T-cell (primary cell): ENCODE data around the gene STH. TPM values are rescaled to one million over a fixed set of nuclear protein-coding genes. Genes with fewer than 3 reads are reported as not detected.

ENCODE experiments used
- ATAC-seq, 4 experiments: fragments of 200-7000 bp in 3 of 4; fragments of 150-1000 bp in 1 of 4; cut with Tn5 transposase; replicated peaks in 1 of 4; 1 replicate in 3 of 4; 2 replicates in 1 of 4; pipeline ENCODE4 v1.10.0; 2021; ENCODE audit warnings: moderate library complexity in 3 of 4, mild to moderate bottlenecking in 2 of 4, moderate number of reproducible peaks in 1 of 4
- CTCF ChIA-PET, 2 donors: fragments of 300-600 bp; sonication (Branson Sonifier 250); formaldehyde crosslinking; loops; one replicate each; lab custom pipeline; 2022; ENCODE audit warnings: antibody characterized with exemption in 2 of 2; lab: Charles Lee
- POLR2A ChIA-PET, 2 donors: fragments of 300-600 bp; sonication (Branson Sonifier 250); formaldehyde crosslinking; loops; one replicate each; lab custom pipeline; 2022; ENCODE audit warnings: antibody characterized with exemption in 2 of 2; lab: Charles Lee
- DNase-seq, 35 experiments: peaks; one replicate each; pipeline versions ENCODE4 v3.0.0 to v3.0.0-alpha.2; 2013 to 2023
- H3K27ac ChIP-seq: one replicate; pipeline ENCODE4 v1.5.1; 2013; ENCODE audit warnings: low read length
- H3K27me3 ChIP-seq, 2 experiments: replicated peaks in 1 of 2; 1 replicate in 1 of 2; 2 replicates in 1 of 2; pipeline versions ENCODE4 v1.6.1 to v1.7.0; 2013; ENCODE audit warnings: low read length in 1 of 2, mixed read lengths in 1 of 2; ENCODE audit not compliant: control insufficient read depth in 2 of 2, insufficient read depth in 2 of 2; ENCODE audit errors: extremely low read depth in 1 of 2
- H3K36me3 ChIP-seq, 2 donors: 1 replicate in 1 of 2; 2 replicates in 1 of 2; pipeline versions ENCODE4 v1.6.1 to v1.7.0; 2013; ENCODE audit warnings: low read length in 1 of 2; ENCODE audit not compliant: control insufficient read depth in 2 of 2, insufficient read depth in 1 of 2; ENCODE audit errors: extremely low read depth in 1 of 2
- H3K4me1 ChIP-seq, 2 experiments: 1 replicate in 1 of 2; 2 replicates in 1 of 2; pipeline versions ENCODE4 v1.6.1 to v1.7.0; 2013; ENCODE audit warnings: low read length in 2 of 2, mixed read lengths in 1 of 2; ENCODE audit not compliant: insufficient read depth in 2 of 2, control insufficient read depth in 1 of 2; ENCODE audit errors: extremely low read depth in 1 of 2
- H3K4me3 ChIP-seq, 2 donors: 1 replicate in 1 of 2; 2 replicates in 1 of 2; pipeline versions ENCODE4 v1.5.1 to v1.7.0; 2013; ENCODE audit warnings: mild to moderate bottlenecking in 2 of 2, low read length in 1 of 2, moderate library complexity in 1 of 2; ENCODE audit not compliant: control insufficient read depth in 1 of 2; ENCODE audit errors: extremely low read depth in 1 of 2
- H3K9me3 ChIP-seq: 2 replicates; pipeline ENCODE4 v1.7.0; 2013
- H3K27ac Mint-ChIP-seq, 2 donors: one replicate each; pipeline ENCODE4 v1.8.0; 2020 to 2021; ENCODE audit warnings: mild to moderate bottlenecking in 2 of 2, mixed read lengths in 2 of 2
- H3K27me3 Mint-ChIP-seq, 2 donors: one replicate each; pipeline ENCODE4 v1.8.0; 2021 to 2022; ENCODE audit warnings: mixed read lengths in 2 of 2
- H3K36me3 Mint-ChIP-seq: one replicate; pipeline ENCODE4 v1.8.0; 2021; ENCODE audit warnings: mixed read lengths
- H3K4me1 Mint-ChIP-seq, 3 donors: one replicate each; pipeline ENCODE4 v1.8.0; 2020 to 2022; ENCODE audit warnings: mixed read lengths in 3 of 3, mild to moderate bottlenecking in 1 of 3
- H3K4me3 Mint-ChIP-seq, 3 donors: one replicate each; pipeline ENCODE4 v1.8.0; 2020 to 2022; ENCODE audit warnings: mild to moderate bottlenecking in 3 of 3, mixed read lengths in 3 of 3, moderate library complexity in 3 of 3
- H3K9me3 Mint-ChIP-seq, 3 donors: one replicate each; pipeline ENCODE4 v1.8.0; 2020 to 2022; ENCODE audit warnings: mixed read lengths in 3 of 3
- WGBS: methylation state at CpG from one replicate; pipeline ENCODE4 v1.1.5; 2013; ENCODE audit warnings: missing lambda C conversion rate; ENCODE audit not compliant: insufficient coverage; 5-methylcytosine and 5-hydroxymethylcytosine counted together
- total RNA-seq, 35 experiments: library from RNA in 6 of 35; stranded (reverse) in 6 of 35; fragments of 120-200 nt in 1 of 35; gene quantifications; one replicate each; pipeline versions ENCODE4 v1.2.1 to v1.2.4 and lab custom pipeline; 2013 to 2026

STH gene
- total RNA-seq, 5 donors from 2014 or later (not counting 1 experiment from before 2014, with no cell fraction given), result not detected

- ChIA-PET POLR2A (no interaction called here), CTCF (no interaction called here)
- Histone ChIP-seq H3K4me1 (peaks cover 0 to 17% of the 10 kb centered on the region in 2 experiments), H3K36me3 (peaks cover 8 to 31% of the 10 kb centered on the region in 2 donors), H3K27ac (no peak overlapping the region), H3K4me3 (no peak overlapping the region), H3K27me3 (no peaks in the 10 kb centered on the region), H3K9me3 (no peaks in the 10 kb centered on the region)
- Mint-ChIP-seq H3K27me3 (no peaks in the 10 kb centered on the region), H3K27ac (peak overlapping the region; percentile 13 to 63), H3K4me3 (no peak overlapping the region), H3K36me3 (peaks cover 25% of the 10 kb centered on the region), H3K9me3 (no peaks in the 10 kb centered on the region), H3K4me1 (peaks cover 15 to 40% (median 24%) of the 10 kb centered on the region in 3 donors)
- DNase-seq (no peak), ATAC-seq (no peak)
- 97% methylated on average over 5 of the region's 8 CpGs for WGBS
These were observed 26.6 kb downstream of the STH start for GRCh38 chr17:46025510-46026165.

GRCh38 chr17:46026166-46027047 is 27.4 kb downstream of the STH start:
- peaks cover 16 to 39% of the 10 kb centered on the region in 2 donors for H3K36me3 ChIP-seq
- ATAC-seq (no peak), DNase-seq (no peak)
- H3K4me1 ChIP-seq, result peaks cover 0 to 9% of the 10 kb centered on the region in 2 experiments
- no peaks in the 10 kb centered on the region for H3K9me3 ChIP-seq
- H3K27ac Mint-ChIP-seq, result peak overlapping the region; percentile 13 to 49
- ChIA-PET CTCF (no interaction called here), POLR2A (no interaction called here)
- WGBS, result 90% methylated on average over 11 of the region's 17 CpGs
- no peaks in the 10 kb centered on the region for H3K27me3 ChIP-seq
- no peaks in the 10 kb centered on the region for H3K9me3 Mint-ChIP-seq
- H3K36me3 Mint-ChIP-seq, result peaks cover 32% of the 10 kb centered on the region
- no peak overlapping the region for H3K4me3 Mint-ChIP-seq
- H3K27ac ChIP-seq, result no peak overlapping the region
- no peak overlapping the region for H3K4me3 ChIP-seq
- H3K4me1 Mint-ChIP-seq, result peaks cover 13 to 36% (median 25%) of the 10 kb centered on the region in 3 donors
- H3K27me3 Mint-ChIP-seq, result no peaks in the 10 kb centered on the region

- Mint-ChIP-seq H3K27ac (peak overlapping the region; percentile 52 to 71), H3K27me3 (no peaks in the 10 kb centered on the region), H3K4me3 (no peak overlapping the region), H3K9me3 (no peaks in the 10 kb centered on the region), H3K36me3 (peaks cover 39% of the 10 kb centered on the region), H3K4me1 (peaks cover 10 to 33% (median 25%) of the 10 kb centered on the region in 3 donors)
- no peaks in the 10 kb centered on the region for H3K27me3 ChIP-seq
- no peaks in the 10 kb centered on the region for H3K9me3 ChIP-seq
- WGBS, result 83% methylated on average over 3 of the region's 12 CpGs
- CTCF ChIA-PET, result interaction anchor here in 1 of 2 donors (0.7 kb wide), 1 partner anchor 245 kb away, joined by 3 read pairs; no protein-coding TSS in a partner anchor
- peaks cover 0 to 3% of the 10 kb centered on the region in 2 experiments for H3K4me1 ChIP-seq
- no peak overlapping the region for H3K27ac ChIP-seq
- DNase-seq, result no peak
- POLR2A ChIA-PET, result no interaction called here
- no peak overlapping the region for H3K4me3 ChIP-seq
- H3K36me3 ChIP-seq, result peaks cover 21 to 47% of the 10 kb centered on the region in 2 donors
- no peak for ATAC-seq
These were observed 28.3 kb downstream of the STH start for GRCh38 chr17:46027048-46027975.

GRCh38 chr17:46027976-46028325 is 28.9 kb downstream of the STH start:
- ChIA-PET CTCF (interaction anchor here in 1 of 2 donors (0.5 to 0.7 kb wide), 2 partner anchors 14 to 244 kb away, joined by 3 read pairs; no protein-coding TSS in a partner anchor), POLR2A (no interaction called here)
- Mint-ChIP-seq H3K36me3 (peaks cover 43% of the 10 kb centered on the region), H3K4me1 (peaks cover 10 to 32% (median 28%) of the 10 kb centered on the region in 3 donors), H3K9me3 (no peaks in the 10 kb centered on the region), H3K27me3 (no peaks in the 10 kb centered on the region), H3K4me3 (no peak overlapping the region), H3K27ac (peak overlapping the region in 1 of 2 donors; percentile 52)
- no peaks in the 10 kb centered on the region for H3K27me3 ChIP-seq
- peaks cover 21 to 49% of the 10 kb centered on the region in 2 donors for H3K36me3 ChIP-seq
- peaks cover 0 to 3% of the 10 kb centered on the region in 2 experiments for H3K4me1 ChIP-seq
- no peaks in the 10 kb centered on the region for H3K9me3 ChIP-seq
- H3K4me3 ChIP-seq, result no peak overlapping the region
- no peak for ATAC-seq
- no peak overlapping the region for H3K27ac ChIP-seq
- WGBS, result no CpG with 5 or more reads among the region's 4 CpGs
- no peak for DNase-seq

GRCh38 chr17:46028374-46028773 is 29.3 kb downstream of the STH start:
- no peaks in the 10 kb centered on the region for H3K27me3 Mint-ChIP-seq
- ChIA-PET POLR2A (interaction anchor here in 1 of 2 donors (0.6 kb wide), 1 partner anchor 144 kb away, joined by 4 read pairs; no protein-coding TSS in a partner anchor), CTCF (interaction anchor here in 1 of 2 donors (0.5 to 0.7 kb wide), 2 partner anchors 14 to 244 kb away, joined by 3 read pairs; no protein-coding TSS in a partner anchor)
- ATAC-seq, result no peak
- Histone ChIP-seq H3K4me3 (no peak overlapping the region), H3K4me1 (peaks cover 0 to 3% of the 10 kb centered on the region in 2 experiments), H3K27ac (no peak overlapping the region), H3K36me3 (peaks cover 21 to 51% of the 10 kb centered on the region in 2 donors), H3K9me3 (no peaks in the 10 kb centered on the region), H3K27me3 (no peaks in the 10 kb centered on the region)
- H3K9me3 Mint-ChIP-seq, result no peaks in the 10 kb centered on the region
- peak overlapping the region; percentile 15 to 52 for H3K27ac Mint-ChIP-seq
- WGBS, result 100% methylated on average over 2 of the region's 3 CpGs
- peaks cover 47% of the 10 kb centered on the region for H3K36me3 Mint-ChIP-seq
- peaks cover 10 to 32% (median 29%) of the 10 kb centered on the region in 3 donors for H3K4me1 Mint-ChIP-seq
- no peak for DNase-seq
- H3K4me3 Mint-ChIP-seq, result no peak overlapping the region
